Activated T-cell treated with anti-CD3 and anti-CD28 coated beads for 1 hour (primary cell): ENCODE data around the gene FOXK1.
A peak's percentile ranks its signal among the peaks of the same experiment; 100 is the strongest.

ENCODE experiments used
- DNase-seq: peaks from one replicate; pipeline ENCODE4 v3.0.0-alpha.2; 2020; ENCODE audit warnings: low read depth

The FOXK1 gene

DNA sequence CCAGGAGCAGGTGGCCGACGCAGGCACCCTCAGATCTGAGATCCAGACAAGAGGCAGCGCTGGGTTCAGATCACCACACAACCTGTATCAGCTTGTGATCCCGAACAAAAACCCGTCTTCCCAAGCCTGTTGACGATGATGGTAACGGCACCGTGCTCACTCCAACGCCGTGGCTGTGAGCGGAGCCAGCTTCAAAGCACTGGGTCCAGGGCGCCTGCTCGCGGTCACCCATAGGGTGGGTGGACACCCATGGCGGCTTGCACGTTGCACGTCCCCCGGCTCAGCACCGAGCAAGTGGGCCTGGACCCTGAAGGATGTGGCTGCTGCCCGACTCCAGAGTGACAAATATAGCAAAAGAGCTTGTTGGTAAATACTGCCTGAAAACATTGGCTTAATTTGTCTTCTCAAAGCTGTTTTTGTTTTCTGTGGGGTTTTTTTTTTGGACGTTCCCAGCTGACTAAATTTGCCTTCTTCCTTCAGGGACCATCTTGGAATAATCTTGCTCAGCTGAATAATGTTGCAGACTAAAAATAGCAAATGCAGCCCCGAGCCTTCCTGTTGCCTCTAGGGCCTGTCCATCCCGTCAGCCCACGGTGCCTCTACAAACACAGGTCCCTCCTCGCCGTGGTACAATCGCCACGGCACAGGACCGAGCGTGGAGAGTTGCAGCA lies 41.0 kb downstream of the FOXK1 start:
- DNase-seq = no peak

DNA sequence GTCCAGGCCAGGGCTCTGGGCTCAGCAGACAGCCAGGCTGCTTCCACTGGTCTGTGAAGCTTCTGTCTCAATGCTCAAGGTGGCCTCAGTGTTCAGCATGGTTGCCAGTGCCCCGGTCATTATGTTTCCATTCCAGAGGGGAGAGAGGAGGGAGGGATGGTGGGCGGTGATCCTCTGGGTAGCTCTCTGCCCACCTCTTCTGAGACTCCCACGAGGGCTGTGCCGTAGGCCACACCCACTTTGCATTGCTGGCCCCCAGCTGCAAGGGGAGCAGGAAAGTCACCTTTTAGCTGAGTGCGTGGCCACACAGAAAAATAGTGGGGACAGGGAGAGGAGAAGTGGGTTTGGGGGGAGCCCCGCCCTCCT lies 42.5 kb downstream of the FOXK1 start:
- no peak for DNase-seq

DNA sequence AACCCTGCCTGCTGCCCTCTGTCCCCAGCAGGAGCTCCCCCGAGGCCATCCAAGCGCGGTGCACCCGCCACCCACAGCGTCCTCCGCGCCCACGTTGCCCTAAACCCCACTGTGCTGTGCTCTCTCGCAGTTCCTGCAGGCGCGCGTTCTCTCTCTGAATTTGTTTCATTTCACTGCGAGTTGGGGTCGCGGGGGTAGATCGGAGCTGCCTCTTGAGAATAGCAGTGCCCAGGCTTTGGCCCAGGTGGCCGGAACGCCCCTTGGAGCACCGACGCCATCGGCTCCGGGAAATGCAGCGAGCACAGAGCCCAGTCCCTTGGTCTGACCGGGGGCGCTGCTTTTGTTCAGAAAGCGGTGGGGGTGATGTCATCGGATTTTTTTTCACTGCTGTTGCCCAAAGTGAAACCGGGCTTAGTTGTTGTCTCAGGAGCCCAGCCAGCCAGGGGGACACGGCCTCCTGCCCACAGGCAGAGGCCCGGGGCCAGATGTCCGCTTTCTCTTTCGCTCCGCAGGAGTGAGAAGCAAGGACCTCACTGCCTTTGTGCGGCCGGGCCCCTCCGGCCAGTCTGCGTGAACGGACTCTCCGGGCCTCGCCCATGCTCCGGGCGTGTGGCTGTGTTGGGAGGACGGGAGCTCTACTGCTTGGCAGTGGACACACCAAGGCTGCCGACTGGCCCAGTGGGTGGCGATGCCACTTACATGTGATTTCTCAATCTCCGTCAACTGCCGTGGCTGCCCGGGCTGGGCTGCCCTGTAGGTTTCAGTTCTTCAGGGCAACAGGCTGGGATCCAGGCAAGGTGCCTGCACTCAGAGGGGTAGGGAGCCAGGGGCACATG lies 43.1 kb downstream of the FOXK1 start:
- peak; percentile 29 for DNase-seq

DNA sequence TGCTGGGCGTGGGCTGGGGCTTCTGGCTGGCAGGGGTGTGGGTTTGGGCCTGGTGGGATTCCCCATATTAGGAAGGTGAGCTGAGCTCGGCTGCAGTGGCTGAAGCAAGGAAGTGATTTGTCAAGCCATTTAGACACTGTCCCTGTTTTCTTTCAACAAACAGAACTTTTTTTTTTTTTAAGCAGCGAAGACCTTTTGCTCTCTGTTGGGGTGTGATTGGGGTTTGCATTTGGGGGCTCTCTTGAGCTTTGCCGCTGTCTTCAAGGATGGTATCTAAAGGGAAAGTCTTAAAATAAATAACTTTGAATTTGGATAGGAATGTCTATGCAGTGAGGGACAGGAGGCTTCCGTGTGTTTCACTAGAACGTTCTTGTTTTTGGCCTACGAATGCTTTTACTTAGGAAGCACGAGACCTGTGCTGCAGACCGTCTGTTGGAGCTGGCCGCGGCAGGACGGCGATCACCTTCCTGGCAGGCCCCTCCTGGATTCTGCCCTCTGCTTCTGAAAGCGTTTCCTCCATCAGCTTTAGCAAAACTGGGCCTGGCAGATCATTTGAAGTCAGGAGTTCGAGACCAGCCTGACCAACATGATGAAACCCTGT lies 43.9 kb downstream of the FOXK1 start:
- DNase-seq = no peak

DNA sequence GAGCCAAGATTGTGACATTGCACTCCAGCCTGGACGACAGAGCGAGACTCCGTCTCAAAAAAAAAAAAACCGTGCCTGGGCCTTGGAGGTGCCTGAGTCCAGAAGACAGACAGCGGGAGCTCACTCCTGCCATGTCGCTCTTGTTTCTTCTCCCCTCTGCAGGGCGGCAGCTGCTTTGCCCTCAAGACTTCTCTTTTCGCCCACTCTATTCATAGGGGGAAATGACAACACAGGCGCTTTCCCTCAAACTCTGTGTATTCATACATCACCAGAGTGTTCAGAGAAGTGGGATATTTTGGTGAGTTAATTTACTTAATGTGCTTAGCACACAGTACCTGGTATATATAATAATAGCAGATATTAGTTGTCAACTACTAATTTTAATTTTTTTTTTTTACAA lies 44.5 kb downstream of the FOXK1 start:
- DNase-seq = no peak

DNA sequence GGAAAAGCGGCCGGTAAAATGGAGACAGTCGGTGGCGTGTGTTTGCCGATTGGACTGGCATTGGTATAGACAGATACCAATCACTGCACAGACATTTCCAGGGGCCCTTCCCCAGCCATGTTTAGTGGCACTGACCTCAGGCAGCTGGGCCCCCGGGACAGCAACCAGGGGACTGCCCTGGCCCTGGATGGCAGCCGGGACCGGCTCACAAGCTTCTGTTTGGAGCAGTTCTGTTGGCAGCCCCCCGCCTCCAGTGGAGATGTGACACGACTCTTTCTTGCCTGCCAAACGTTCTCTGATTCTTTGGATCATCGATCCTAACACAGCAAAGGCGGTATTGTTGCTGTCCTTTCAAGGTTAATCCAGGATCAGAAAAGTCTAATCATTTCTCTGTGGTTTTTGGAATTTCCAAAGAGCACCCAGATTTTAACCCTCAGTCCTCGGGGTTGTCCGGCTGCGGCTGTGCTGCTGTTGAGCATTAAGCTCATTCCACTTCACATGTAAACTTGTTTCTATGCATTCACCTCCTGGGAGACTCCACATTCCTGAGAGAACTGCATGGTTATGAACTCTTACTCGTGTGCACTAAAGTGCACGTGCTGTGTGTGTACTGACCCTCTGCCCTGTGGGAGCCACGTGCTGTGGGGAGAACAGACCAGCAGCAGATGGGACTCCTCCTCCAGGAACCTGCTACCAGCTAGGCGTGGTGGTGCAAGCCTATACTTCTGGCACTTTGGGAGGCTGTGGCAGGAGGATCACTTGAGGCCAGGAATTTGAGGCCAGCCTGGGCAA lies 46.0 kb downstream of the FOXK1 start:
- no peak for DNase-seq

DNA sequence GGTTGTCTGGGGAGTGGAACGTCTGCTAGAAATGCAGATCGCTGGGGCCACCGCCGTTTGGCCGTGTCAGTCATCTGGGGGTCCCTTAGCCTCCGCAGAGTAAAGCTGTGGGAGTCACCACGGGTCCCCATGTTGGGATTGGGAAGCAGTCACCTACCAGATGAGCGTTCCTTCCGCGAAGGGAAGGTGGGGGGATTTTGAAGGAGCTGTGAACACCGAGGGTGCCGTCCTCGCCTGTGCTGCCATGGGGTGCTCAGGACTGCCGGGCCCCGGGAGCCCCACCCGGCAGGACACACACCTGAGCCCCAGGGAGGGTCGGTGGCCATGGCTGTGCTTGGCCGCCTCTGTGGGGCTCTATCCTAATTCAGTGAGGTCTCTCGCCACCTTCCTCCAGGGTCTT lies 47.2 kb downstream of the FOXK1 start:
- no peak for DNase-seq

DNA sequence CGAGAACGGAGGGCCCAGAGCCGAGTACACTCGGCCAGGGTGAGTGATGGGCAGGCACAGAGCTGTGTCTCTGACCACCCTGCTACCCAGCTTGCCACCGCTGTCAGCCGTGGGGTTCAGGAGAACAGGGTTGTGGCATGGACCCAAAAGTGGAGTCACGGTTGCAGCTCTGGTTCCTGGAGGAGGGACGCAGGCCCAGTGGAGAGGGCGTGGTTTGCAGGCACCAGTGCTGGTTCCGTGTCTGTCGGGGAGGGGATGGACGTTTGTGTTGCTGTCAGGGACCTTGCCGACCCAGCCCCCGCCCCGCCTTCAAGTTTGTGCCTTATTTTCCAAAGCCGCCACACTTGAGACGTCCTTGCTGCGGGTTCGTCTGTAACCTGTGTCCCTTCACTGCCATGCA lies 48.2 kb downstream of the FOXK1 start:
- DNase-seq = no peak

DNA sequence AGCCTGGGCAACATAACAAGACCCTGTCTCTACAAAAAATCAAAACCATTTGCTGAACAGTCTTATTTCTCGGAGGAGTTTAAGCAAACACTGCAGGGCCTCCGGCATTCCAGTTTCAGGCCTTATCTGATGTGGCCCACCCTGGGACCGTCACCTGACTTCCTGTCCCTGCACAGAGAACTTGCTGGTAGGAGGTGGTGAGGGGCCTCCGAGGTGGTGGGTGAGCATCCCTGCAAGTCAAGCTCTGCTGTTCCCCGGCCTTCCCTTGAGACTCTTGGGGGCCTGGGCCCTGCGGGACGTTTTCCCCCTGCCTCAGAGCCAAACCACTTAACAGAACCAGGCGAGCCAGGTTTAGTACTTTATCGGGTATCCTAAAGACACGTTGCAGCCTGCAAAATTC lies 48.9 kb downstream of the FOXK1 start:
- no peak for DNase-seq

DNA sequence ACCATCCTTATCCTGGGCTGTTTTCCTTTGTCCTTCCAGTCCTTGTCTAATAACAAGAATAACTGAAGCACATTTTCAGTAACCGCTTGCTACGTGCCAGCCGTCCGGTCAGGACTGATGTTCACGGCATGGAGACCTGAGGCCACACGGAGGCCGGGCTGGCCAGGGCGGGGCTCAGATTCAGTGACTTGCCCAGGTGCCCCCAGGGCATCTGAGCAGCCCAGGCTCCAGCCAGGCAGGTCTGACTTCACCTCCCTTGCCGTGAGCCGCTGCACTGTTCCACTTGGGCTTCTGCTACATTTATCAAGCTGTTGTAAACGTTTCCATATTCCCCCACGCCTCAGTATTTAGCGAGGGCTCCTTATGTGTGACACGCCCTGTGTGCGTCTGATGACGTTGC lies 49.7 kb downstream of the FOXK1 start:
- no peak for DNase-seq

DNA sequence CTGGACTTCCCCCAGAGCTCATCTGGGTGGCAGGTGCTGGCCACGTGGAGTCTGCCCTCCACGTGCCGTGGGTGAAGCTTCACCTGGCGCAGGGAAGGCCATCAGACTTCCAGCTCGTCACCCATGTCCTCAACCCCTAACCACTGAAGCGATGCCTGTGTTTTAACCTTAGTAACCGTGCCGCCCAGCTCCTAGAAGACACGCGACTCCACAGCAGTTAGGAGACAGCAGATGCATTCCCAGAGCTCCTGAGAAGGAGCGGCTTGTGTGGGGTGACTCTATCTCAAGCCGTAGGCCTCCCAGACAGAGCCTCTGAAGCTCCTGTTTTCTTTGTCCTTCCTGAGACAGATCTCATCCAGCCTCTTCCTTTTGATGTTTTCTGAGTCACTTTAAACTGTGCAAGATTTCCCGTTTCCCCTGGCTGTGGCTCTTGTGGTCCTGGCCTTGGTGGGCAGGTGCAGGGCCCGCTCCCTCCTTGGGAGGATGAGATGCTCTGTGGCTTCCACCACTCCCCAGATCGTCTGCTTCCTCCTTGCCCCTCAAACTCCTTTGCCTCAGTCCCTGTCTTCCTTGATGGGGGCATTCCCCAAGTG lies 51.9 kb downstream of the FOXK1 start:
- DNase-seq = no peak

DNA sequence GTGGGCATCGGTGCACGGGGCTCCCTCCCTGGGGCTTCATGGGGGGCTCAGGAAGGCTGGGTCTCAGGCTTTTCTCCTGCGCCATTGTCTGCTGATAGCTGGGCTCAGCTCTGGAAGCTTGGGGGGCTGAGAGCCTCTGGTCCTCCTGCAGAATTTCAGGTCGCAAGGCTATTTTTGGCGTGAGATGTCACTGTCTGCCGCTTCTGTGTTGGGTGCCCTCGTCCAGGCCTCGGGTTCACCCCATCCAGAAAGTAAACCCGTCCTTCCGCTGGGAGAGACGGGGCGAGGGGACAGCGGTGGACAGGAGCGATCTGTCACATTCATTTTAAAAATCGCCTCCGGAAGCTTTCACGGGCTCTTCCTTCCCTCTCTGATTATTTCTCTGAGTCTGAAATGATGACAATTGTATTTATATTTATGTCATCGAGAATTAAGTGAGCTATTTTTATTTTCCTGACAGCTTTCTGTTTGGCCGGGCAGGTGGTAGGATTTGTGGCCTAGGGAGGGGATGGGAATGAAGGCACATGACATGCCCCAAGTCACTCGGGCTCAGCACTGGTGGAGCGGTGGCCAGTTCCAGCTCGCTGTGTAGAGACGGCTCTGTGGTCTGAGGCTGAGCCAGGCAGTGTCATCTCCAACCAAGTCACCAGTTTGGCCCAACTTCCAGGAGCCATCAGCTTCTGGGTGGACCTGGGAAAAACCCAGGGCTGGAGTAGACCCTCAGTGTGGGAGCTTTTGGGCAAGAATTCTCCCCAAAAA lies 52.7 kb downstream of the FOXK1 start:
- no peak for DNase-seq

DNA sequence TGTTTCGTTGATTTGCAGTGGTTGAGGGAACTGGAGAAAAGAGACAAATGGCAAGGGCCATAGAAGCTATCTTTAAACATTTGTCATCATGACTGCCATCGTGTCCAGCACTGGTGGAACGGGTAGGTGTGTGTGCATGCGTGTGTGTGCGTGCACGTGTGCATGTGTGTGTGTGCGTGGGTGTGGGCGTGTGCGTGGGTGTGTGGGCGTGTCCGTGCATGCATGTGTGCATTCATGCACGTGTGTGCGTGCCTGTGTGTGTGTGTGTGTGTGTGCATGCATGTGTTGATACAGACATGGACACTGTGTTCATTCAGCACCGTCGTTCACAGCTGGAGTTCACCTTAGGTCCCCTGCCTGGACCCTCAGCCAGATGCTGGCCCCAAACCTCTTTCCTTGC lies 55.2 kb downstream of the FOXK1 start:
- no peak for DNase-seq

DNA sequence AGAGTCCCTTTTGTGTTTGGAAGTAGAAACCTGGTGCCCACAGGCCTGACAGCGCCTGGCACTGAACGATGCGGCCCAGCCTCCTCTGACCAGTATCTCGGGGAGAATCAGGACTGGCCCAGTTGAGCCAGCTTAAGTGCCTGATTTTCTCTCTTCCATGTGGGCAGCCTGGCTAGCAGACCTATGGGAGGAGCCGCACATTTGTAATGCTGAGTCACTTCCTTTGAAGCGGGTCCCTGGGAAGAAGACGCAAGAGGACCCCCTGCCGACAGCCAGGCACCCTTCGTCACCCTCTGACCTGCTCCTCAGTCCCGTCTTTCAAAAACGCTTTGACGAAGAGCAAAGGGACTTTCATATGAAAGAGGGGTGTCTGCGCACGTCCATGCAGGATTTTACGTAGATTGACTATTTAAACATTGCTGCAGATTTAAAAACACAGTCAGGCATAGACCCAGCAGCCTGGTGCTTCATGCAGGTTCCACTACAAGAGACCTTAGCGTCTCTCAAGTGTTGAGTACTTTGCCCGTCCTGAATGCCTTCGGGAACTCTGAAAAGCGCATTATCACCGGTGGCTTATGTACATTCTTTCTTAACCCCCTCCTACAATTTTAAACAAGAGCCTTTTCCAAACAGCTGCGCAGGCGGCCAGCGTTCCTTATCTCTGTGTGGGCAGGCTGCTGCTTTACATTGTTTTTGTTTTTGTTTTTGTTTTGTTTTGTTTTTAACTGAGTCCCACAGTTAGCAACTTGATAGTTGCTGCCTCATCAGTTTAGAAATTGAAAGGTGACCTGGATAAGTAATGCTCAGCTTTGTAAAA lies 56.8 kb downstream of the FOXK1 start:
- no peak for DNase-seq

DNA sequence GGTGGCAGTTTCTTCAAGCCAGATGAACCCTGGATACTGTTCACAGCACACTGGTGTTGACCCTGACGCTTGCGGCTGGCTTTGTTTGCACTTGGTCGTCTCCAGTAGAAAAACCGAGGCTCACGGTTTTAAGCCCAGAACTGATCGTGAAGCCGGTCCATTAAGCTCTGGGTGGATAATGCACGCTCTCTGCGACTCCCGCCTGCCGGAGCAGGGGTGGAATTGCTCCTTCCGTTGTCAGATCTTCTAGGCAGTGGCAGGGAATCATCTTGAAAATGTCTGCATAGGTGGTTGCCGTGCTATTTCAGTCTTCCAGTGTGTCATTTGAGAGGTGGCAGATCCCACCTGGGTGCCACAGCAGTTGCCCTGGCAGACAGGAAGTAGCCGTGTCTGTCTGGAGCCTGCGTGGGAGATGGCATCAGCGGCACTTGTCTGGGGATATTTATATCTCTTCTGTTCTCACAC lies 57.5 kb downstream of the FOXK1 start:
- no peak for DNase-seq

DNA sequence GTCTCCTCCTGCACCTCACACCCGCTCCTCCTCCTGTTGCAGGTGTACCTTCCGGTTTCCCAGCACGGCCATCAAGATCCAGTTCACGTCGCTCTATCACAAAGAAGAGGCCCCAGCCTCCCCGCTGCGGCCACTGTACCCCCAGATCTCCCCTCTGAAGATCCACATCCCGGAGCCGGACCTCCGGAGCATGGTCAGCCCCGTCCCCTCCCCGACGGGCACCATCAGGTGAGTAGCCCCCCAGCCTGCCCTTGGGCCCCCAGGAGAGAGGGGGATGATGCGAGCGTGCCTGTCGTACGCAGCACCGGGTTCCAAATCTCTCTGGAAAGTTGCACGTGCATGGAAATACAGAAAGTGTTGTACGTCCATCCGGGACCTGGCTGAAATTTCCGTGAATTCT lies 58.7 kb downstream of the FOXK1 start:
- DNase-seq = no peak

DNA sequence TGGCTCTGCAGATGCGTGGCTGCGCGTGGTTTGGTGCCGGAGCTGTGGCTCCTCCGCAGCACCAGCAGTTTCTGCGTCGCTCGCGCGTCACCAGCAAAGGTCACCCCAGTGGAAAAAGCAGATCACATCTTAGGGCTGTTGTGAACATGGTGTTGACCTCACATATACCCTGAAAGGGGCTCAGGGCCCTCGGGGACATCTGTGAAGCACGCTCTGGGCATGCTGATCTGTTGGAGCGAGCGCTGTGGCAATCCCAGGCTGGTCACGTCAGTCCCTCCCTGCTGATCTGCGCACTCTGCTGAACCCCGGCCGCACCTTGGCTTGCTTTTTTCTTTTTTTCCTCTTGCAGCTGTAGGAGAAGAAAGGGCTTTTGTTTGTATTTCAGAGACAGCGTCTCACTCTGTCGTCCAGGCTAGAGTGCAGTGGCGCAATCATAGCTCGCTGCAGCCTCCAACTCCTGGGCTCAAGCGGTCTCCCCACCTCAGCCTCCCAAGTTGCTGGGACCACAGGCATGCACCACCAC lies 60.0 kb downstream of the FOXK1 start:
- DNase-seq = no peak

DNA sequence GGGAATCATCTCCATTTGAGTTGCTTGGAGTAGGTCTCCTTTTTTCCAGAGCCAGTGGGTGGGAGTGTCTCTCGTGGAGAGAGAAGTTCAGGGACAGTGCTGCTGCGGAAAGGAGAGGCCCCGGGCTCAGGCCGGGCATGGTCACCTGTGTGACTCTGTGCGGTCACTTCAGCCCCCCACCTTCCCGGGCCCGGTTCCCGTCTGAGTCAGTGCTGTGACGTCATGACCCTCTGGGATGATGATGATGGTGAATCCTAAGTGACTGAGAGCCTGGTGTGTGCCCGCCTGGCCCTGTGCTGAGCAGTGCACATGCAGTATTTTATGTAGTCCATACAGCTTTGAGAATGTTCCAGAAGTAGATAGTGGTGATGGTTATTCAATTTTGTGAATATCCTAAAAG lies 60.8 kb downstream of the FOXK1 start:
- no peak for DNase-seq

DNA sequence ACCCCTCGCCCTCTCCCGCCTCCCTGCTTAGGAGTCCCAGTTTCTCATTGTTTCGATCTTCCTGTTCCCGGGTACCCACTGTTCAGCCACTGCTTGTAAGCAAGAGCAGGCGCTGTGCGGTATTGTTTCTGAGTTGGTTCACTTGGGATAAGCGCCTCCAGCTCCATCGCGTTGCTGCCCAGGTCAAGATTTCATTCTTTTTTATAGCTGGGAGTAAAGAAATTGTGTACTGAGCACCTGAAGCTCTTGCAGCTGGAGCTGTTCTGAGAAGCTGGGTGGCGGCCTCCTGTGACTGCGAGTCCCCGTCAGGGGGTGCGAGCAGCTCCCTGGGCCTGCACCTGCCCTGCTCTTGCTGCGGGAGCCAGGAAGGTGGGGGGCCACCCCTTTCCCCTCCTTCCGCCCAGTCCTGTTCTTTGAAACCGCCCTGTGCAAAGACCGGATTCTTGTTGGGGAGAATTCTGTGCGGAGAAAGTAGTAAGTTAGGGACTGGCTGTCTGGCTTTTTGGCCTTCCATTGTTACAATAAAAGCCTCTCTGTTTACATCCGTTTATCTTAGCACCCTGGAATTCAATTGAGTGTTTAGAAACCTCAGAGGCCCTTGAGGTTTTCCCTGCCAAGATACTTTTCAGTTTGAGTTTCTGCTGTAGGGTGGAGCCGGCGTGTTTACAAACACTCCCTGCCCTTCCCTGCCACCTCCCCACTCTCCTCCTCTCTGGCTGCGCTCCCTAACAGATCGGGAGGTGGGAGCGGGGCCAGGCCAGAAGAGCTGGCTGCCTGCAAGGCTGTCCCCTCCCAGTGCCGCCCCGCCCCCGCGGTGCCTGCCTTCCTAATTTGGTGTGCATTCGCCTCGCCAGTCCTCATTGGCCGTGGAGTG lies 62.5 kb downstream of the FOXK1 start:
- DNase-seq = peak; percentile 60
